Activated CD4-positive, alpha-beta T cell treated with anti-CD3 and anti-CD28 coated beads, Interleukin-2, amount 10 ng/mL, durations not matched to agents 24 days and 14 days (primary cell): Measurements from ENCODE around the gene ATP10D. TPM values are rescaled to one million over a fixed set of nuclear protein-coding genes. Genes with fewer than 3 reads are reported as not detected.

Experiments
- total RNA-seq: library from RNA; stranded (reverse); gene quantifications from 2 replicates; pipeline ENCODE4 v1.2.3, GENCODE V29; 2022

Gene ATP10D
- total RNA-seq, 1 donor from 2014 or later: 1.3 TPM

Other genes starting within 250 kb of the ATP10D start
- 17.6 and 17.8 TPM in 2 replicates for gene COMMD8, start 21.6 kb upstream of the ATP10D start, total RNA-seq